ENCODE measurements around the gene ETV6. TPM values are rescaled to one million over a fixed set of nuclear protein-coding genes. Genes with fewer than 3 reads are reported as not detected.

Gene ETV6
- total RNA-seq, 2 donors from 2014 or later = 17.5 to 17.9 TPM

- Histone ChIP-seq H3K36me3 (replicated peaks in 1 of 2; ENCODE audit: insufficient read depth in 1 of 2, low read depth in 2 of 2) (no peaks in the 10 kb centered on the region), H3K4me1 (peaks cover 58% of the 10 kb centered on the region)
Measured at GRCh38 chr12:11709513-11709912, 60.0 kb downstream of the ETV6 start.

GRCh38 chr12:11710431-11710830 lies 61.0 kb downstream of the ETV6 start:
- H3K9me3 ChIP-seq = no peaks in the 10 kb centered on the region
- DNase-seq (no peak), ATAC-seq (no peak)
- TF ChIP-seq, protein P1, sequence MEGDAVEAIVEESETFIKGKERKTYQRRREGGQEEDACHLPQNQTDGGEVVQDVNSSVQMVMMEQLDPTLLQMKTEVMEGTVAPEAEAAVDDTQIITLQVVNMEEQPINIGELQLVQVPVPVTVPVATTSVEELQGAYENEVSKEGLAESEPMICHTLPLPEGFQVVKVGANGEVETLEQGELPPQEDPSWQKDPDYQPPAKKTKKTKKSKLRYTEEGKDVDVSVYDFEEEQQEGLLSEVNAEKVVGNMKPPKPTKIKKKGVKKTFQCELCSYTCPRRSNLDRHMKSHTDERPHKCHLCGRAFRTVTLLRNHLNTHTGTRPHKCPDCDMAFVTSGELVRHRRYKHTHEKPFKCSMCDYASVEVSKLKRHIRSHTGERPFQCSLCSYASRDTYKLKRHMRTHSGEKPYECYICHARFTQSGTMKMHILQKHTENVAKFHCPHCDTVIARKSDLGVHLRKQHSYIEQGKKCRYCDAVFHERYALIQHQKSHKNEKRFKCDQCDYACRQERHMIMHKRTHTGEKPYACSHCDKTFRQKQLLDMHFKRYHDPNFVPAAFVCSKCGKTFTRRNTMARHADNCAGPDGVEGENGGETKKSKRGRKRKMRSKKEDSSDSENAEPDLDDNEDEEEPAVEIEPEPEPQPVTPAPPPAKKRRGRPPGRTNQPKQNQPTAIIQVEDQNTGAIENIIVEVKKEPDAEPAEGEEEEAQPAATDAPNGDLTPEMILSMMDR (IDR thresholded peaks at IDR 0.05) = no peak
- peaks cover 51% of the 10 kb centered on the region for H3K4me1 ChIP-seq
- 93% methylated on average over 6 of the region's 6 CpGs for WGBS, 2 donors
- intact Hi-C loops (cut with DNase I) = no loop called here
- no peaks in the 10 kb centered on the region for H3K36me3 ChIP-seq (replicated peaks in 1 of 2; ENCODE audit: insufficient read depth in 1 of 2, low read depth in 2 of 2)
- no peak overlapping the region for H3K27ac ChIP-seq
- no peak overlapping the region for H3K4me3 ChIP-seq
- no peaks in the 10 kb centered on the region for H3K27me3 ChIP-seq

More at GRCh38 chr12:11709513-11709912, 60.0 kb downstream of the ETV6 start:
- TF ChIP-seq, protein P1 (IDR thresholded peaks at IDR 0.05) = no peak
- no peak for TF ChIP-seq POLR2A (IDR thresholded peaks at IDR 0.05)
- no peaks in the 10 kb centered on the region for H3K27me3 ChIP-seq
- no peak for DNase-seq
- no peak overlapping the region for H3K4me3 ChIP-seq
- H3K27ac ChIP-seq = peak overlapping the region in 1 of 4 donors; percentile 87
- intact Hi-C loops (cut with DNase I) = no loop called here
- no peaks in the 10 kb centered on the region for H3K9me3 ChIP-seq
- 79 to 90% methylated on average over 4 of the region's 4 CpGs for WGBS, 2 donors
- no peak for ATAC-seq

DNA sequence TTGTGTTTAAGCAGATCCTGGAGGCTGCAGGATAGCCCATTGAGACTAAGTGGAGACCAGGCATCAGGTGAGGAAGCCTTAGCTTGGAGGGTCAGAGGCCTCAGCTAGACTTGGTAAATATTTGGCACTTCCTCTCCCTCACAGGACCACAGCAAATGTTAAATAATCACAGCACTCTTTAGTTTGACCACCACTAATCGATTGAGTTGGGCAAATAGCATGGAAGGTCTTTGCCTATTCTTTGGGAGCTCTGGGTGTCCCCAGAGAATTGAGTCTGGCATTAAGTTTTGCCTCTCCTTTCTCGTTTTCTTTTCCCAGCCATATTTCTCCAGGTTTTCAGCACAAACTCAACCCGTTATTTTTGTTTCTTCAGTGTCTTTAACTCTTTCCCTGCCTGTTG lies 61.4 kb downstream of the ETV6 start:
- Histone ChIP-seq H3K27me3 (no peaks in the 10 kb centered on the region), H3K36me3 (replicated peaks in 1 of 2; ENCODE audit: insufficient read depth in 1 of 2, low read depth in 2 of 2) (no peaks in the 10 kb centered on the region), H3K4me1 (peaks cover 46% of the 10 kb centered on the region), H3K9me3 (no peaks in the 10 kb centered on the region), H3K4me3 (no peak overlapping the region), H3K27ac (peak overlapping the region in 1 of 4 donors; percentile 17)
- intact Hi-C loops (cut with DNase I) = no loop called here
- no peak for TF ChIP-seq POLR2A (IDR thresholded peaks at IDR 0.05)
- TF ChIP-seq, protein P1 (IDR thresholded peaks at IDR 0.05) = no peak
- ATAC-seq = no peak
- 32 to 33% methylated on average over 3 of the region's 3 CpGs for WGBS, 2 donors
- no peak for DNase-seq

DNA sequence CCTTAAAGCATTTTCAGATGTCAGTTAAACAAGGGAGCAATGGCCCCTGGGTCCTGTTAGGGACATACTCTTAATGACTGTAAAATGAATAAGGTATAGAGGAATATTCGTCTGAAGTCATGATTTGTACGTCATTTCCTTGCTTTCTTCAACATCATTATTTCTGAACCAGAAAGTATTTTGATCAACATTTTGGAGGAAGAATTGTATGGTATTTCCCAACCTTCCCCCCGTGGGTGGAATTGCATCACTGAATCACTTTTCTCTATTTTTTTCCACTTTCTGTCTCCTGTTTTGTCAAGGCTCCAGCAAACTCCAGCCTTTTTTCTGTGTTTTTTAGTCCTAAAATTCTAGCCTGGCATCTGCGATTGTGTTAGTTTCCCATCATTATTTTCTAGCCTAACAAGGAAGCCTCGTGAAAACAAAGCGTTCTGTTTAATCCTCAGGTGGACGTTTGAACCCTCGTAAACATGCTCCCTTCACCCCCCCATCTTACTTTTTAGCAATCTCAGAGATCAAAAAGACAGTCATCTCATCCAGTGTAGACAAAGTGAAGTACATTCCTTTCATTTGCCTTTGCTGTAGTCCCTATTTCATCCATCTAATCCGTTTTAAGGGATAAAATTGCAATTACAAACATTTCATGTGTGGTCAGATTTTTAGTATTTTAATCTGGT lies 62.3 kb downstream of the ETV6 start:
- DNase-seq = no peak
- no peaks in the 10 kb centered on the region for H3K9me3 ChIP-seq
- 80 to 84% methylated on average over 9 of the region's 9 CpGs for WGBS, 2 donors
- no peak for ATAC-seq
- H3K36me3 ChIP-seq (replicated peaks in 1 of 2; ENCODE audit: insufficient read depth in 1 of 2, low read depth in 2 of 2) = no peaks in the 10 kb centered on the region
- TF ChIP-seq, protein P1 (IDR thresholded peaks at IDR 0.05) = no peak
- TF ChIP-seq POLR2A (IDR thresholded peaks at IDR 0.05) = no peak
- peak overlapping the region in 1 of 4 donors; percentile 17 for H3K27ac ChIP-seq
- H3K27me3 ChIP-seq = no peaks in the 10 kb centered on the region
- H3K4me1 ChIP-seq = peaks cover 42% of the 10 kb centered on the region
- H3K4me3 ChIP-seq = no peak overlapping the region
- intact Hi-C loops (cut with DNase I) = no loop called here

- intact Hi-C loops (cut with DNase I) = no loop called here
- Histone ChIP-seq H3K4me3 (no peak overlapping the region), H3K9me3 (no peaks in the 10 kb centered on the region), H3K4me1 (peaks cover 40% of the 10 kb centered on the region), H3K27ac (no peak overlapping the region), H3K27me3 (no peaks in the 10 kb centered on the region), H3K36me3 (replicated peaks in 1 of 2; ENCODE audit: insufficient read depth in 1 of 2, low read depth in 2 of 2) (no peaks in the 10 kb centered on the region)
- DNase-seq = no peak
- TF ChIP-seq, protein P1 (IDR thresholded peaks at IDR 0.05) = no peak
- no peak for TF ChIP-seq POLR2A (IDR thresholded peaks at IDR 0.05)
- ATAC-seq = no peak
- 92 to 99% methylated on average over 6 of the region's 6 CpGs for WGBS, 2 donors
Measured at GRCh38 chr12:11712491-11712890, 63.0 kb downstream of the ETV6 start.
